Thoracic aorta endothelial cell (primary cell): Measurements from ENCODE around the gene MPPED2. TPM values are rescaled to one million over a fixed set of nuclear protein-coding genes. Genes with fewer than 3 reads are reported as not detected.

ENCODE experiments used
- total RNA-seq: library from RNA; depleted of rRNA; stranded (reverse); fragments of >200 nt; gene quantifications from 2 replicates; pipeline ENCODE4 v1.2.3, GENCODE V29; 2012

MPPED2 gene, protein sequence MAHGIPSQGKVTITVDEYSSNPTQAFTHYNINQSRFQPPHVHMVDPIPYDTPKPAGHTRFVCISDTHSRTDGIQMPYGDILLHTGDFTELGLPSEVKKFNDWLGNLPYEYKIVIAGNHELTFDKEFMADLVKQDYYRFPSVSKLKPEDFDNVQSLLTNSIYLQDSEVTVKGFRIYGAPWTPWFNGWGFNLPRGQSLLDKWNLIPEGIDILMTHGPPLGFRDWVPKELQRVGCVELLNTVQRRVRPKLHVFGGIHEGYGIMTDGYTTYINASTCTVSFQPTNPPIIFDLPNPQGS
- total RNA-seq, result not detected in 2 replicates

GRCh38 chr11:30586251-30587144 lies at the start of gene MPPED2:
Gene MPPED2, minus strand, starts transcription at chr11:30586353. Its CDS starts 5,980 bp downstream, at chr11:30580373.

